Rectal smooth muscle tissue (tissue), 1 donor: ENCODE data around the gene PIK3R6.
"Not testable (repeated sequence)": the region's sequence is repeated elsewhere in the genome, so short reads cannot be mapped to it uniquely, and the experiment has no call there.

Source experiments
- H3K27ac ChIP-seq: one replicate; pipeline ENCODE4 v1.7.0; 2013; ENCODE audit warnings: low read depth, low read length, inconsistent platforms
- H3K27me3 ChIP-seq: one replicate; pipeline ENCODE4 v1.7.0; 2013; ENCODE audit warnings: low read length; ENCODE audit not compliant: control insufficient read depth, insufficient read depth
- H3K36me3 ChIP-seq: one replicate; pipeline ENCODE4 v1.7.0; 2013; ENCODE audit warnings: low read length; ENCODE audit not compliant: control insufficient read depth, insufficient read depth
- H3K4me1 ChIP-seq: one replicate; pipeline ENCODE4 v1.7.0; 2013; ENCODE audit warnings: low read length; ENCODE audit not compliant: control insufficient read depth, insufficient read depth
- H3K4me3 ChIP-seq: one replicate; pipeline ENCODE4 v1.7.0; 2013; ENCODE audit warnings: low read length
- H3K9ac ChIP-seq: one replicate; pipeline ENCODE4 v1.7.0; 2013; ENCODE audit warnings: low read length

Gene PIK3R6

GRCh38 chr17:8868092-8868491 lies 618 bp upstream of the PIK3R6 start:
- Histone ChIP-seq H3K4me3 (no peak overlapping the region), H3K9ac (no peak overlapping the region), H3K36me3 (no peaks in the 10 kb centered on the region), H3K27me3 (no peaks in the 10 kb centered on the region), H3K4me1 (no peaks in the 10 kb centered on the region), H3K27ac (no peak overlapping the region)

GRCh38 chr17:8865811-8866210 lies 1.7 kb downstream of the PIK3R6 start:
- Histone ChIP-seq H3K4me3 (no peak overlapping the region), H3K4me1 (no peaks in the 10 kb centered on the region), H3K36me3 (no peaks in the 10 kb centered on the region), H3K27me3 (no peaks in the 10 kb centered on the region), H3K9ac (no peak overlapping the region), H3K27ac (no peak overlapping the region)

GRCh38 chr17:8865385-8865784 lies 2.1 kb downstream of the PIK3R6 start:
- Histone ChIP-seq H3K36me3 (no peaks in the 10 kb centered on the region), H3K27ac (no peak overlapping the region), H3K9ac (no peak overlapping the region), H3K4me1 (no peaks in the 10 kb centered on the region), H3K4me3 (no peak overlapping the region), H3K27me3 (no peaks in the 10 kb centered on the region)

- Histone ChIP-seq H3K27me3 (no peaks in the 10 kb centered on the region), H3K27ac (no peak overlapping the region), H3K4me3 (no peak overlapping the region), H3K9ac (no peak overlapping the region), H3K4me1 (no peaks in the 10 kb centered on the region), H3K36me3 (no peaks in the 10 kb centered on the region)
Measured at GRCh38 chr17:8862213-8863056, 5.0 kb downstream of the PIK3R6 start.

GRCh38 chr17:8861495-8862181 lies 5.8 kb downstream of the PIK3R6 start:
- H3K36me3 ChIP-seq, result no peaks in the 10 kb centered on the region
- H3K4me1 ChIP-seq, result no peaks in the 10 kb centered on the region
- no peak overlapping the region for H3K4me3 ChIP-seq
- H3K27me3 ChIP-seq, result no peaks in the 10 kb centered on the region
- H3K9ac ChIP-seq, result no peak overlapping the region
- no peak overlapping the region for H3K27ac ChIP-seq

GRCh38 chr17:8859804-8860430 lies 7.6 kb downstream of the PIK3R6 start:
- H3K4me1 ChIP-seq, result no peaks in the 10 kb centered on the region
- no peak overlapping the region for H3K27ac ChIP-seq
- no peak overlapping the region for H3K9ac ChIP-seq
- no peaks in the 10 kb centered on the region for H3K36me3 ChIP-seq
- H3K4me3 ChIP-seq, result no peak overlapping the region
- H3K27me3 ChIP-seq, result no peaks in the 10 kb centered on the region

GRCh38 chr17:8859027-8859803 lies 8.3 kb downstream of the PIK3R6 start:
- Histone ChIP-seq H3K9ac (no peak overlapping the region), H3K27ac (no peak overlapping the region), H3K27me3 (no peaks in the 10 kb centered on the region), H3K4me3 (no peak overlapping the region), H3K36me3 (no peaks in the 10 kb centered on the region), H3K4me1 (no peaks in the 10 kb centered on the region)

GRCh38 chr17:8857919-8858318 lies 9.6 kb downstream of the PIK3R6 start:
- no peaks in the 10 kb centered on the region for H3K4me1 ChIP-seq
- H3K36me3 ChIP-seq, result no peaks in the 10 kb centered on the region
- no peaks in the 10 kb centered on the region for H3K27me3 ChIP-seq
- no peak overlapping the region for H3K27ac ChIP-seq
- no peak overlapping the region for H3K4me3 ChIP-seq
- H3K9ac ChIP-seq, result no peak overlapping the region

- Histone ChIP-seq H3K27ac (no peak overlapping the region), H3K27me3 (no peaks in the 10 kb centered on the region), H3K36me3 (no peaks in the 10 kb centered on the region), H3K9ac (no peak overlapping the region), H3K4me3 (no peak overlapping the region), H3K4me1 (no peaks in the 10 kb centered on the region)
Measured at GRCh38 chr17:8856869-8857575, 10.5 kb downstream of the PIK3R6 start.

- not testable (repeated sequence) for H3K4me3 ChIP-seq, H3K27ac ChIP-seq, H3K4me1 ChIP-seq, H3K9ac ChIP-seq, H3K27me3 ChIP-seq, H3K36me3 ChIP-seq
Measured at GRCh38 chr17:8856205-8856603, 11.3 kb downstream of the PIK3R6 start.

- Histone ChIP-seq H3K27me3 (no peaks in the 10 kb centered on the region), H3K9ac (no peak overlapping the region), H3K4me1 (no peaks in the 10 kb centered on the region), H3K36me3 (no peaks in the 10 kb centered on the region), H3K4me3 (no peak overlapping the region), H3K27ac (no peak overlapping the region)
Measured at GRCh38 chr17:8855477-8856204, 11.8 kb downstream of the PIK3R6 start.
